PC-9 (cell line): ENCODE results near the gene LAPTM5. TPM values are rescaled to one million over a fixed set of nuclear protein-coding genes. Genes with fewer than 3 reads are reported as not detected.

Experiments
- BruUV-seq: library from RNA; stranded (reverse); fragments of 400-500 nt; replicated peaks from 2 replicates; lab custom pipeline; 2021; lab: Mats Ljungman, UMichigan
- CTCF ChIA-PET: fragments of 300-600 bp; sonication (Branson Sonifier 250); formaldehyde crosslinking; loops from one replicate; lab custom pipeline; 2022; ENCODE audit warnings: antibody characterized with exemption; lab: Charles Lee
- POLR2A ChIA-PET: fragments of 300-600 bp; sonication (Branson Sonifier 250); formaldehyde crosslinking; loops from one replicate; lab custom pipeline; 2022; ENCODE audit warnings: antibody characterized with exemption; ENCODE audit not compliant: unreplicated experiment; lab: Charles Lee
- DNase-seq, 2 experiments: peaks; one replicate each; pipeline versions ENCODE4 v3.0.0 to v3.0.0-alpha.2; 2015 to 2022; ENCODE audit warnings: mixed read lengths in 1 of 2
- H2AFZ ChIP-seq: fragments of 200-600 bp; sonication (generic); 2 replicates; pipeline ENCODE4 v1.8.1; 2017; ENCODE audit warnings: antibody characterized with exemption
- H3F3A ChIP-seq: fragments of 200-600 bp; sonication (generic); 2 replicates; pipeline ENCODE4 v1.8.1; 2017; ENCODE audit warnings: antibody characterized with exemption, mild to moderate bottlenecking, low read depth; ENCODE audit not compliant: insufficient read depth
- H3K27ac ChIP-seq: fragments of 200-600 bp; sonication (generic); 2 replicates; pipeline ENCODE4 v1.6.1; 2016; ENCODE audit warnings: mixed run types
- H3K27me3 ChIP-seq: fragments of 200-600 bp; sonication (generic); 2 replicates; pipeline ENCODE4 v1.6.1; 2016; ENCODE audit warnings: low read depth, mixed run types; ENCODE audit not compliant: insufficient read depth
- H3K36me3 ChIP-seq: fragments of 200-600 bp; sonication (generic); 2 replicates; pipeline ENCODE4 v1.6.1; 2016; ENCODE audit warnings: low read depth, mixed run types
- H3K4me1 ChIP-seq: fragments of 200-600 bp; sonication (generic); replicated peaks from 2 replicates; pipeline ENCODE4 v1.6.1; 2016; ENCODE audit warnings: mixed run types; ENCODE audit not compliant: insufficient read depth
- H3K4me2 ChIP-seq: fragments of 200-600 bp; sonication (generic); 2 replicates; pipeline ENCODE4 v1.6.1; 2017; ENCODE audit warnings: mixed run types
- H3K4me3 ChIP-seq: fragments of 200-600 bp; sonication (generic); 2 replicates; pipeline ENCODE4 v1.6.1; 2016; ENCODE audit warnings: mixed run types
- H3K79me2 ChIP-seq: fragments of 200-600 bp; sonication (generic); 2 replicates; pipeline ENCODE4 v1.6.1; 2017; ENCODE audit warnings: low read depth, mixed run types
- H3K9me2 ChIP-seq: fragments of 200-600 bp; sonication (generic); 2 replicates; pipeline ENCODE4 v1.8.1; 2017; ENCODE audit warnings: mild to moderate bottlenecking; ENCODE audit not compliant: insufficient read depth
- H3K9me3 ChIP-seq: fragments of 200-600 bp; sonication (generic); 2 replicates; pipeline ENCODE4 v1.8.1; 2016; ENCODE audit warnings: low read depth; ENCODE audit not compliant: insufficient read depth
- H4K20me1 ChIP-seq: fragments of 200-600 bp; sonication (generic); 2 replicates; pipeline ENCODE4 v1.8.1; 2017; ENCODE audit not compliant: insufficient read depth
- CTCF ChIP-seq: fragments of 200-600 bp; sonication (generic); conservative IDR thresholded peaks from 2 replicates; pipeline ENCODE4 v1.6.1; 2017; ENCODE audit warnings: mixed run types, antibody characterized with exemption, mild to moderate bottlenecking, moderate library complexity
- EZH2 ChIP-seq: fragments of 200-600 bp; sonication (generic); IDR thresholded peaks from 2 replicates; pipeline ENCODE4 v1.8.0; 2017; ENCODE audit warnings: antibody characterized with exemption, low read depth
- intact Hi-C: fragments of 100-400 bp; cut with micrococcal nuclease; formaldehyde crosslinking; loops from one replicate; pipeline ENCODE4 v1.10.0; 2022; ENCODE audit not compliant: unreplicated experiment
- total RNA-seq: library from RNA; stranded (reverse); gene quantifications from 2 replicates; pipeline ENCODE4 v1.2.3, GENCODE V29; 2021

The LAPTM5 gene
- total RNA-seq, 1 experiment from 2014 or later = 5.0 TPM

- no peaks in the 10 kb centered on the region for H3K9me2 ChIP-seq
- TF ChIP-seq EZH2 (no peak), CTCF (no peak)
- no TSS peak for BruUV-seq
- H3K4me1 ChIP-seq = peaks cover 11% of the 10 kb centered on the region
- H3K9me3 ChIP-seq = no peaks in the 10 kb centered on the region
- no peaks in the 10 kb centered on the region for H3K36me3 ChIP-seq
- H3K79me2 ChIP-seq = no peaks in the 10 kb centered on the region
- no peak for DNase-seq
- ChIA-PET CTCF (no interaction called here), POLR2A (no interaction called here)
- H2AFZ ChIP-seq = no peak overlapping the region
- H3K27ac ChIP-seq = no peak overlapping the region
- H4K20me1 ChIP-seq = no peaks in the 10 kb centered on the region
- H3K27me3 ChIP-seq = no peaks in the 10 kb centered on the region
- H3F3A ChIP-seq = no peaks in the 10 kb centered on the region
- no peak overlapping the region for H3K4me3 ChIP-seq
- H3K4me2 ChIP-seq = no peak overlapping the region
- intact Hi-C loops = no loop called here
Observed at GRCh38 chr1:30738040-30738714, 19.4 kb downstream of the LAPTM5 start.

- no peaks in the 10 kb centered on the region for H4K20me1 ChIP-seq
- no peak overlapping the region for H3K27ac ChIP-seq
- intact Hi-C loops = no loop called here
- H3K79me2 ChIP-seq = no peaks in the 10 kb centered on the region
- no peak for DNase-seq
- H3K27me3 ChIP-seq = no peaks in the 10 kb centered on the region
- BruUV-seq = no TSS peak
- no peak overlapping the region for H2AFZ ChIP-seq
- H3K9me2 ChIP-seq = no peaks in the 10 kb centered on the region
- no peaks in the 10 kb centered on the region for H3K9me3 ChIP-seq
- POLR2A ChIA-PET = no interaction called here
- H3K4me2 ChIP-seq = no peak overlapping the region
- H3K4me3 ChIP-seq = no peak overlapping the region
- CTCF ChIA-PET = no interaction called here
- no peaks in the 10 kb centered on the region for H3K36me3 ChIP-seq
- peaks cover 11% of the 10 kb centered on the region for H3K4me1 ChIP-seq
- no peaks in the 10 kb centered on the region for H3F3A ChIP-seq
- TF ChIP-seq EZH2 = no peak
Observed at GRCh38 chr1:30737357-30738039, 20.1 kb downstream of the LAPTM5 start.

GRCh38 chr1:30735668-30736498 lies 21.7 kb downstream of the LAPTM5 start:
- no TSS peak for BruUV-seq
- H3K4me3 ChIP-seq = no peak overlapping the region
- no peaks in the 10 kb centered on the region for H3K36me3 ChIP-seq
- TF ChIP-seq CTCF = no peak
- TF ChIP-seq EZH2 = no peak
- no peaks in the 10 kb centered on the region for H3K79me2 ChIP-seq
- H3K4me1 ChIP-seq = peaks cover 3% of the 10 kb centered on the region
- intact Hi-C loops = no loop called here
- H3K27me3 ChIP-seq = no peaks in the 10 kb centered on the region
- H3K9me3 ChIP-seq = no peaks in the 10 kb centered on the region
- H2AFZ ChIP-seq = no peak overlapping the region
- H3F3A ChIP-seq = no peaks in the 10 kb centered on the region
- ChIA-PET POLR2A (no interaction called here), CTCF (no interaction called here)
- H3K27ac ChIP-seq = no peak overlapping the region
- no peak for DNase-seq
- no peak overlapping the region for H3K4me2 ChIP-seq
- no peaks in the 10 kb centered on the region for H3K9me2 ChIP-seq
- no peaks in the 10 kb centered on the region for H4K20me1 ChIP-seq
